Nephron (organoid): Measurements from ENCODE around the gene SLN.

ENCODE experiments used
- H3K27ac Mint-ChIP-seq, 3 experiments: 2 replicates each; pipeline ENCODE4 v1.8.0; 2020; ENCODE audit warnings: mixed read lengths in 3 of 3, mild to moderate bottlenecking in 2 of 3, moderate library complexity in 1 of 3
- H3K27me3 Mint-ChIP-seq: 2 replicates; pipeline ENCODE4 v1.8.0; 2021; ENCODE audit warnings: low read depth, mild to moderate bottlenecking, moderate library complexity, mixed read lengths
- H3K36me3 Mint-ChIP-seq: 2 replicates; pipeline ENCODE4 v1.8.0; 2020; ENCODE audit warnings: low read depth, mixed read lengths
- H3K4me1 Mint-ChIP-seq: 2 replicates; pipeline ENCODE4 v1.8.0; 2020; ENCODE audit warnings: mixed read lengths
- H3K4me3 Mint-ChIP-seq, 3 experiments: 2 replicates each; pipeline ENCODE4 v1.8.0; 2020; ENCODE audit warnings: mild to moderate bottlenecking in 3 of 3, mixed read lengths in 3 of 3, moderate library complexity in 2 of 3
- H3K9me3 Mint-ChIP-seq: 2 replicates; pipeline ENCODE4 v1.8.0; 2020; ENCODE audit warnings: mixed read lengths
- TF ChIP-seq, protein P1 (sequence below), 3 experiments: fragments of 200-600 bp; sonication (generic); IDR thresholded peaks; one replicate each; pipeline ENCODE4 v1.5.0; 2021; ENCODE audit warnings: antibody characterized with exemption in 3 of 3; ENCODE audit not compliant: unreplicated experiment in 3 of 3

The SLN gene

DNA sequence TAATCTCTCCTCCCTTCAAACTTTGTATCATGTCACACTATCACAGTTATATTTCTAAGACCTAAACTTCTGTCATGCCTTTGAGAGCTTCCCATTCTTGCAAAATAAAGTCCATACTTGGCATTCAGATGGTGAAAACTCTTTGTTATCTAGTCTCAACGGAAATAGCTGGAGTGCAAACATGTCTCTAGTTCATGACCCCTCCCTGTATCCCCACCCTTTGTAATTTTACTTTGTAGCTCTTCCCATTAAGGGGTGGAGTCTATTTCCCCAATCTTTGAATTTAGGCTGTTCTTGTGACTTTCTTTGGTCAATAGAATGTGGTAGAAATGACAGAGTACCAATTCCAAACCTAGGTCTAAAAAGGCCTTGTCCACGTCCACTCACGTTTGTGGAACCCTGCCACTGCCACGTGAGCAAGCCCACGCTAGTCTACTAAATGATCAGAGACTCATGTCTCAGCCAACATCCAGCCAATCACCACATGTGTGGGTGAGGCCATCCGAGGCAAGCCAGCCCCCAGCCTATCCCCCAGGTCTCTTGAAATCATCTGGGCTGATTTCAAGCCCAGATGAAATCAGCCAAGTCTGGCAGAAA is 23.4 kb downstream of the SLN start:
- no peak overlapping the region for H3K4me3 Mint-ChIP-seq
- H3K4me1 Mint-ChIP-seq: peaks cover 25% of the 10 kb centered on the region
- no peaks in the 10 kb centered on the region for H3K36me3 Mint-ChIP-seq
- H3K9me3 Mint-ChIP-seq: peaks cover 9% of the 10 kb centered on the region
- TF ChIP-seq, protein P1, sequence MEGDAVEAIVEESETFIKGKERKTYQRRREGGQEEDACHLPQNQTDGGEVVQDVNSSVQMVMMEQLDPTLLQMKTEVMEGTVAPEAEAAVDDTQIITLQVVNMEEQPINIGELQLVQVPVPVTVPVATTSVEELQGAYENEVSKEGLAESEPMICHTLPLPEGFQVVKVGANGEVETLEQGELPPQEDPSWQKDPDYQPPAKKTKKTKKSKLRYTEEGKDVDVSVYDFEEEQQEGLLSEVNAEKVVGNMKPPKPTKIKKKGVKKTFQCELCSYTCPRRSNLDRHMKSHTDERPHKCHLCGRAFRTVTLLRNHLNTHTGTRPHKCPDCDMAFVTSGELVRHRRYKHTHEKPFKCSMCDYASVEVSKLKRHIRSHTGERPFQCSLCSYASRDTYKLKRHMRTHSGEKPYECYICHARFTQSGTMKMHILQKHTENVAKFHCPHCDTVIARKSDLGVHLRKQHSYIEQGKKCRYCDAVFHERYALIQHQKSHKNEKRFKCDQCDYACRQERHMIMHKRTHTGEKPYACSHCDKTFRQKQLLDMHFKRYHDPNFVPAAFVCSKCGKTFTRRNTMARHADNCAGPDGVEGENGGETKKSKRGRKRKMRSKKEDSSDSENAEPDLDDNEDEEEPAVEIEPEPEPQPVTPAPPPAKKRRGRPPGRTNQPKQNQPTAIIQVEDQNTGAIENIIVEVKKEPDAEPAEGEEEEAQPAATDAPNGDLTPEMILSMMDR (IDR thresholded peaks at IDR 0.05; ENCODE audit: unreplicated experiment in 3 of 3): no peak
- H3K27ac Mint-ChIP-seq: no peak overlapping the region
- H3K27me3 Mint-ChIP-seq: peaks cover 10% of the 10 kb centered on the region

GRCh38 chr11:107683807-107684206 is 28.0 kb downstream of the SLN start:
- TF ChIP-seq, protein P1 (IDR thresholded peaks at IDR 0.05; ENCODE audit: unreplicated experiment in 3 of 3): peak; percentile 25 to 32 (median 26)
- H3K9me3 Mint-ChIP-seq: no peaks in the 10 kb centered on the region
- no peak overlapping the region for H3K4me3 Mint-ChIP-seq
- no peaks in the 10 kb centered on the region for H3K36me3 Mint-ChIP-seq
- H3K4me1 Mint-ChIP-seq: peaks cover 4% of the 10 kb centered on the region
- H3K27me3 Mint-ChIP-seq: peaks cover 16% of the 10 kb centered on the region
- H3K27ac Mint-ChIP-seq: no peak overlapping the region

DNA sequence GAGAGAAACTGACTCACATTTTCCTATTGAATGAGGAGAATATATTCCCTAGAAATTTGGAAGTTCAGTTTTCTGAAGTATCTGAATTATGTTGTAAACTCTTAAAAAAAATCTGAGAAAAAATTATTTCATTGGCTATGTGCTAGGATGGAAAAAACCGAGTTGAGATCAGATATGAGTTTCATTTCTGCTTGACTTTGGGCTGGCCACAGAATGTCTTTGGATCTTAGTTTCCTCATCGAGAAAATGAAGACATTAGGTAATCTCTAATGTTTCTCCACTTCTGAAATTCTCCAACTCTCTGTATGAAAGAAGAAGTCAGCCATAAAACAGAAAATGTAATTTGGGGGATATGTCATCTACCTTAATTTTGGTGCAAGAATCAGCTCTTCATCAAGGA is 28.8 kb downstream of the SLN start:
- no peaks in the 10 kb centered on the region for H3K9me3 Mint-ChIP-seq
- peaks cover 8% of the 10 kb centered on the region for H3K4me1 Mint-ChIP-seq
- H3K27me3 Mint-ChIP-seq: peaks cover 19% of the 10 kb centered on the region
- H3K4me3 Mint-ChIP-seq: no peak overlapping the region
- no peaks in the 10 kb centered on the region for H3K36me3 Mint-ChIP-seq
- no peak overlapping the region for H3K27ac Mint-ChIP-seq
- TF ChIP-seq, protein P1 (IDR thresholded peaks at IDR 0.05; ENCODE audit: unreplicated experiment in 3 of 3): no peak

- H3K36me3 Mint-ChIP-seq: no peaks in the 10 kb centered on the region
- peaks cover 15% of the 10 kb centered on the region for H3K27me3 Mint-ChIP-seq
- H3K27ac Mint-ChIP-seq: no peak overlapping the region
- H3K9me3 Mint-ChIP-seq: no peaks in the 10 kb centered on the region
- TF ChIP-seq, protein P1 (IDR thresholded peaks at IDR 0.05; ENCODE audit: unreplicated experiment in 3 of 3): no peak
- no peak overlapping the region for H3K4me3 Mint-ChIP-seq
- peaks cover 11% of the 10 kb centered on the region for H3K4me1 Mint-ChIP-seq
Observed at GRCh38 chr11:107682572-107682971, 29.3 kb downstream of the SLN start.

DNA sequence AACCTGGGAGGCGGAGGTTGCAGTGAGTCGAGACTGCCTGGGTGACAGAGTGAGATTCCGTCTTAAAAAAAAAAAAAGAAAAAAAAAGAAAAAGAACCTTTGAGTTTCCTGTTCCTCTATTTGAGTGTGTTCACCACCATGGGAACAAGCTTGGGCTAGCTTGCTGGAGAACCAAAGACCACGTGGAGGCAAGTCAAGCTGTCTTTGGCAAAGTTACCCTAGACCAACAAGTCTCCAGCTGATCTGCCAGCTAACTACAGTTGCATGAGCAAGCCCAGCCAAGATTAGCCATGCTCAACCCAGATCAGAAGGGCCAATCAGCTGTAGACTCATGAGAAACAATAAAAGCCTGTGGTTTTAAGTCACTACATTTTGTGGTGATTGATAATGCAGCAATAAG is 29.7 kb downstream of the SLN start:
- Mint-ChIP-seq H3K27ac (no peak overlapping the region), H3K9me3 (no peaks in the 10 kb centered on the region), H3K36me3 (no peaks in the 10 kb centered on the region), H3K4me3 (no peak overlapping the region), H3K27me3 (peaks cover 14% of the 10 kb centered on the region), H3K4me1 (peaks cover 11% of the 10 kb centered on the region)
- TF ChIP-seq, protein P1 (IDR thresholded peaks at IDR 0.05; ENCODE audit: unreplicated experiment in 3 of 3): no peak
